Measurements from ENCODE around the gene UPP2. TPM values are rescaled to one million over a fixed set of nuclear protein-coding genes. Genes with fewer than 3 reads are reported as not detected.

Gene UPP2
- total and polyA plus RNA-seq, 2 of the 13 experiments (the other 11 are each of a cell fraction or from before 2014, with no cell fraction given), result 0.07 to 0.28 TPM

- no peak for TF ChIP-seq NR2F1 (CRISPR knock-in tag; IDR thresholded peaks at IDR 0.05)
Observed at GRCh38 chr2:158179660-158180059, 78.0 kb downstream of the UPP2 start (continued).

DNA sequence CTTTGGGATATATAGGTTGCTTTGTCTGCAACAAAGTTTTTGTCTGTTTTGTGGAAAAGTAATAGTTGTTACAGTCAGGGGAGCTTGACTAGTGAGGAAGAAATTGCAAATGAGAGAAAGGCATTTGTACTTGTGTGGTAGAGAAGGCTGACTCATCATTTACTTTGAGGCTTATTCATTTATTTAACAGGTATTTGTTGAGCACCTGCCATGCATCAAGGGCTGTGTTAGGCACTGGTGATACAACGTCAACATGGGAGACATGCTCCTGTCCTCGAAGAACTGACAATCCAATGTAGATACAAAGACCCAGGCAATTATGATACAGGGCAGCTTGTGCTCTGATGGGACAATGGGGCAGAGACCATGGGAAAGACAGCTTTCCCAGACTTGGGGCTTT, 79.5 kb downstream of the UPP2 start:
- POLR2A ChIA-PET, result interaction anchor here (2.9 to 3.3 kb wide), 2 partner anchors 50 to 277 kb away, joined by 10 to 11 read pairs; no protein-coding TSS in a partner anchor
- no peaks in the 10 kb centered on the region for H3K79me2 ChIP-seq (ENCODE audit: insufficient read depth, low read length)
- no peaks in the 10 kb centered on the region for H3K27me3 ChIP-seq (ENCODE audit: control insufficient read depth in 1 of 2, insufficient read depth in 2 of 2, low read length in 2 of 2)
- no peak for TF ChIP-seq ZUFSP (CRISPR knock-in tag; IDR thresholded peaks at IDR 0.05; ENCODE audit: borderline replicate concordance)
- no peak; the same call in 1 of the 2 replicates for TF ChIP-seq STAG1 (CRISPR knock-in tag; IDR thresholded peaks at IDR 0.05)
- no peak for TF ChIP-seq FUBP1 (CRISPR knock-in tag; IDR thresholded peaks at IDR 0.05; ENCODE audit: borderline replicate concordance)
- no peak for TF ChIP-seq PAF1 (CRISPR knock-in tag; IDR thresholded peaks at IDR 0.05)
- TF ChIP-seq EP300 (IDR thresholded peaks at IDR 0.05; ENCODE audit: low read depth in 2 of 2, low read length in 2 of 2), result peak in 1 of 2 experiments; percentile 52; a peak in 1 of 4 replicates
- TF ChIP-seq EP300 (CRISPR knock-in tag; IDR thresholded peaks at IDR 0.05; ENCODE audit: borderline replicate concordance), result no peak
- peak; percentile 32; the same call in 1 of the 2 replicates for TF ChIP-seq ELF3 (CRISPR knock-in tag; IDR thresholded peaks at IDR 0.05)
- 0 out of 2 replicates have a peak, but pooled peaks have one; percentile 31 for TF ChIP-seq ZNF12 (CRISPR knock-in tag; IDR thresholded peaks at IDR 0.05)
- TF ChIP-seq, protein P1, sequence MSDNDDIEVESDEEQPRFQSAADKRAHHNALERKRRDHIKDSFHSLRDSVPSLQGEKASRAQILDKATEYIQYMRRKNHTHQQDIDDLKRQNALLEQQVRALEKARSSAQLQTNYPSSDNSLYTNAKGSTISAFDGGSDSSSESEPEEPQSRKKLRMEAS (IDR thresholded peaks at IDR 0.05), result peak; percentile 54; the same call in 1 of the 2 replicates
- TF ChIP-seq TBX3 (IDR thresholded peaks at IDR 0.05; ENCODE audit: borderline replicate concordance), result no peak
- peak; percentile 30; the same call in 1 of the 2 replicates for TF ChIP-seq SOX13 (IDR thresholded peaks at IDR 0.05)
- TF ChIP-seq SOX13 (CRISPR knock-in tag; conservative IDR thresholded peaks at IDR 0.05 in 1 of 2, IDR thresholded peaks at IDR 0.05 in 1 of 2), result peak in 1 of 2 experiments; percentile 53; a peak in 1 of 4 replicates
- TF ChIP-seq HMGXB4 (CRISPR knock-in tag; IDR thresholded peaks at IDR 0.05; ENCODE audit: borderline replicate concordance in 1 of 2, low read depth in 1 of 2), result no peak
- TF ChIP-seq GFI1 (CRISPR knock-in tag; IDR thresholded peaks at IDR 0.05; ENCODE audit: borderline replicate concordance), result no peak
- no peak for TF ChIP-seq MLLT10 (CRISPR knock-in tag; IDR thresholded peaks at IDR 0.05)

More for the DNA sequence above, 79.5 kb downstream of the UPP2 start:
- DNase-seq (ENCODE audit: low spot score) (peak; percentile 59), FAIRE-seq (no peak), ATAC-seq (no peak)
- 7% methylated on average over 2 of the region's 2 CpGs for WGBS (ENCODE audit: low lambda C conversion rate)
- Histone ChIP-seq H3K4me1 (ENCODE audit: insufficient read depth, low read length) (peaks cover 66% of the 10 kb centered on the region), H3K36me3 (replicated peaks in 1 of 2; ENCODE audit: control insufficient read depth in 1 of 2, insufficient read depth in 2 of 2, low read length in 2 of 2) (no peaks in the 10 kb centered on the region), H2AFZ (ENCODE audit: low read length) (no peak overlapping the region), H3K9ac (ENCODE audit: insufficient read depth, low read depth, low read length) (no peak overlapping the region), H3K4me2 (ENCODE audit: low read depth, low read length) (no peak overlapping the region), H3K9me3 (ENCODE audit: low read length) (no peaks in the 10 kb centered on the region), H3K27ac (ENCODE audit: extremely low read length, insufficient read depth, low read length) (no peak overlapping the region), H4K20me1 (ENCODE audit: insufficient read depth, low read length) (no peaks in the 10 kb centered on the region), H3K4me3 (replicated peaks in 1 of 3; ENCODE audit: insufficient read depth in 1 of 3, low read depth in 2 of 3, low read length in 3 of 3) (no peak overlapping the region)
- intact Hi-C loops (cut with micrococcal nuclease; ENCODE audit: unreplicated experiment) (no loop called here), in situ Hi-C loops (cut with HindIII; ENCODE audit: extremely low pct_ligation_motif_present, low pct_unique_long_range_greater_than_20kb) (loop anchor here (5.0 kb wide), 1 partner anchor 276 kb away; the partner anchor contains the start of genes CCDC148 and PKP4)
- no TSS peak for BruUV-seq (replicated peaks)
- CTCF ChIA-PET (ENCODE audit: low intra/inter-chr PET ratio, low total read pairs), result no interaction called here
